GM12878 (cell line): Measurements from ENCODE around the gene RTL3. TPM values are rescaled to one million over a fixed set of nuclear protein-coding genes. Genes with fewer than 3 reads are reported as not detected.

Experiments used
- ATAC-seq: fragments of 200-7000 bp; cut with Tn5 transposase; 3 replicates; pipeline ENCODE4 v1.9.1; 2020; ENCODE audit warnings: mild to moderate bottlenecking, moderate library complexity
- BruUV-seq: library from RNA; stranded (reverse); fragments of 400-500 nt; replicated peaks from 2 replicates; lab custom pipeline; 2021; lab: Mats Ljungman, UMichigan
- CTCF ChIA-PET: fragments of 300-600 bp; sonication (Branson Sonifier 250); formaldehyde crosslinking; extraction: SDS; loops from one replicate; lab custom pipeline; 2021; ENCODE audit warnings: inconsistent platforms; lab: Yijun Ruan, JAX
- POLR2A ChIA-PET: fragments of 350-600 bp; formaldehyde crosslinking; extraction: SDS; loops from one replicate; lab custom pipeline; 2021; ENCODE audit warnings: inconsistent platforms; lab: Charles Lee
- RAD21 ChIA-PET: fragments of 300-600 bp; sonication (Branson Sonifier 250); formaldehyde crosslinking; loops from one replicate; lab custom pipeline; 2023; ENCODE audit warnings: antibody characterized with exemption; ENCODE audit not compliant: unreplicated experiment; lab: Charles Lee
- SMC1A ChIA-PET: fragments of 300-600 bp; sonication (Branson Sonifier 250); formaldehyde crosslinking; loops from one replicate; lab custom pipeline; 2023; ENCODE audit not compliant: unreplicated experiment, uncharacterized antibody; lab: Charles Lee
- DNase-seq: peaks from one replicate; pipeline ENCODE4 v3.0.0-alpha.2; 2011; ENCODE audit warnings: low read depth, low spot score
- FAIRE-seq: peaks from 3 replicates; lab custom pipeline; 2011; peaks lifted over from hg19 to GRCh38; lab: Jason Lieb, UNC
- H2AFZ ChIP-seq: 2 replicates; pipeline ENCODE4 v1.6.0; 2011; ENCODE audit warnings: low read depth, low read length, control low read depth; ENCODE audit not compliant: control insufficient read depth
- H3K27ac ChIP-seq: 2 replicates; pipeline ENCODE4 v1.5.1; 2011; ENCODE audit warnings: control low read depth; ENCODE audit not compliant: control insufficient read depth, insufficient read depth
- H3K27me3 ChIP-seq, 2 experiments: replicated peaks in 1 of 2; 2 replicates each; pipeline versions ENCODE4 v1.6.0 to v1.6.1; 2011; ENCODE audit warnings: low read length in 1 of 2; ENCODE audit not compliant: control insufficient read depth in 2 of 2, insufficient read depth in 2 of 2
- H3K36me3 ChIP-seq, 2 experiments: 2 replicates each; pipeline ENCODE4 v1.5.1; 2011; ENCODE audit warnings: low read length in 1 of 2; ENCODE audit not compliant: control insufficient read depth in 2 of 2, insufficient read depth in 2 of 2
- H3K4me1 ChIP-seq: 2 replicates; pipeline ENCODE4 v1.6.1; 2011; ENCODE audit warnings: mild to moderate bottlenecking, low read length, moderate library complexity, mixed read lengths; ENCODE audit not compliant: control insufficient read depth, insufficient read depth
- H3K4me2 ChIP-seq: 2 replicates; pipeline ENCODE4 v1.6.0; 2011; ENCODE audit warnings: control low read depth; ENCODE audit not compliant: control insufficient read depth, insufficient read depth
- H3K4me3 ChIP-seq: fragments of 200-600 bp; sonication (generic); 2 replicates; pipeline ENCODE4 v1.5.1; 2016
- H3K79me2 ChIP-seq: 2 replicates; pipeline ENCODE4 v1.6.0; 2011; ENCODE audit warnings: low read length; ENCODE audit not compliant: control insufficient read depth, insufficient read depth
- H3K9ac ChIP-seq: 2 replicates; pipeline ENCODE4 v1.8.0; 2011; ENCODE audit warnings: low read length, control low read depth, mixed read lengths; ENCODE audit not compliant: control insufficient read depth, insufficient read depth
- H3K9me3 ChIP-seq: replicated peaks from 3 replicates; pipeline ENCODE4 v1.5.1; 2011; ENCODE audit warnings: mild to moderate bottlenecking, low read length; ENCODE audit not compliant: control insufficient read depth, insufficient read depth
- H4K20me1 ChIP-seq: 2 replicates; pipeline ENCODE4 v1.6.0; 2011; ENCODE audit not compliant: control insufficient read depth, insufficient read depth
- ATF7 ChIP-seq: fragments of 450-650 bp; IDR thresholded peaks from 2 replicates; pipeline ENCODE4 v1.6.1; 2016; ENCODE audit warnings: low read depth, mild to moderate bottlenecking
- EZH2 ChIP-seq: IDR thresholded peaks from 2 replicates; pipeline ENCODE4 v1.6.1; 2012; ENCODE audit warnings: low read depth, mild to moderate bottlenecking, control low read depth, inconsistent platforms, low read length, borderline replicate concordance; ENCODE audit not compliant: control insufficient read depth
- HDAC6 ChIP-seq: fragments of 200-600 bp; sonication (generic); IDR thresholded peaks from one replicate; pipeline ENCODE4 v1.8.0; 2017; ENCODE audit warnings: antibody characterized with exemption; ENCODE audit not compliant: unreplicated experiment
- IKZF1 ChIP-seq: fragments of 450-650 bp; conservative IDR thresholded peaks from 2 replicates; pipeline ENCODE4 v1.6.1; 2017; ENCODE audit warnings: antibody characterized with exemption, mild to moderate bottlenecking
- MTA2 ChIP-seq: fragments of 450-650 bp; IDR thresholded peaks from 2 replicates; pipeline ENCODE4 v1.6.1; 2016; ENCODE audit warnings: low read depth, mild to moderate bottlenecking, moderate library complexity
- NFYB ChIP-seq: IDR thresholded peaks from 2 replicates; pipeline ENCODE4 v1.6.1; 2011; ENCODE audit warnings: low read depth, mild to moderate bottlenecking, low read length, improper control_type of control experiment, moderate library complexity; ENCODE audit not compliant: insufficient read depth
- NR2F1 ChIP-seq: fragments of 450-650 bp; conservative IDR thresholded peaks from 2 replicates; pipeline ENCODE4 v1.6.1; 2017; ENCODE audit warnings: mild to moderate bottlenecking
- PAX5 ChIP-seq: IDR thresholded peaks from 2 replicates; pipeline ENCODE4 v1.6.1; 2011; ENCODE audit warnings: low read depth, low read length, borderline replicate concordance
- PML ChIP-seq: IDR thresholded peaks from 2 replicates; pipeline ENCODE4 v1.6.1; 2012; ENCODE audit warnings: low read length, inconsistent platforms
- RAD21 ChIP-seq: IDR thresholded peaks from 2 replicates; pipeline ENCODE4 v1.6.1; 2011; ENCODE audit warnings: mild to moderate bottlenecking, low read depth, low read length, moderate library complexity; ENCODE audit not compliant: insufficient read depth
- RBBP5 ChIP-seq: fragments of 200-600 bp; sonication (generic); conservative IDR thresholded peaks from 2 replicates; pipeline ENCODE4 v1.6.1; 2016
- SMAD5 ChIP-seq: IDR thresholded peaks from 2 replicates; pipeline ENCODE4 v1.6.1; 2016; ENCODE audit warnings: antibody characterized with exemption, low read depth
- SPI1 ChIP-seq: IDR thresholded peaks from 2 replicates; pipeline ENCODE4 v1.6.1; 2011; ENCODE audit warnings: low read depth, mild to moderate bottlenecking, low read length, moderate library complexity, borderline replicate concordance; ENCODE audit not compliant: insufficient read depth
- SRF ChIP-seq, 2 experiments: IDR thresholded peaks; 2 replicates each; pipeline ENCODE4 v1.6.1; 2011; ENCODE audit warnings: low read depth in 2 of 2, low read length in 2 of 2, mild to moderate bottlenecking in 1 of 2, moderate library complexity in 1 of 2
- TCF3 ChIP-seq: IDR thresholded peaks from 2 replicates; pipeline ENCODE4 v1.6.1; 2012; ENCODE audit warnings: low read depth, mild to moderate bottlenecking, low read length, borderline replicate concordance; ENCODE audit not compliant: insufficient read depth
- YBX1 ChIP-seq: fragments of 450-650 bp; IDR thresholded peaks from 2 replicates; pipeline ENCODE4 v1.6.1; 2016; ENCODE audit warnings: antibody characterized with exemption
- ZSCAN29 ChIP-seq: fragments of 450-650 bp; IDR thresholded peaks from 2 replicates; pipeline ENCODE4 v1.6.1; 2017; ENCODE audit warnings: mild to moderate bottlenecking, moderate library complexity
- ZZZ3 ChIP-seq: IDR thresholded peaks from 2 replicates; pipeline ENCODE4 v1.6.1; 2011; ENCODE audit warnings: low read depth; ENCODE audit not compliant: control insufficient read depth, insufficient read length
- WGBS: methylation state at CpG from one replicate; pipeline ENCODE4 v1.1.6; 2016; ENCODE audit warnings: low lambda C conversion rate; ENCODE audit not compliant: insufficient replicate concordance, insufficient coverage; ENCODE audit errors: missing lambda C conversion rate; 5-methylcytosine and 5-hydroxymethylcytosine counted together
- in situ Hi-C: fragments of 300-500 bp; cut with MboI; formaldehyde crosslinking; loops from 9 replicates; pipeline ENCODE4 v1.14.3; 2018; ENCODE audit warnings: mixed read lengths
- intact Hi-C: fragments of 100-400 bp; cut with micrococcal nuclease; formaldehyde crosslinking; loops from one replicate; pipeline ENCODE4 v1.14.2; 2022; ENCODE audit not compliant: unreplicated experiment
- polyA plus RNA-seq, 11 experiments: library from polyadenylated mRNA; depleted of rRNA in 4 of 11; unstranded in 6 of 11; stranded (reverse) in 5 of 11; fragments of >200 nt; fragmentation: Nextera tagmentation in 4 of 11; fragmentation: Illumina TruSeq in 1 of 11; extraction: Ambion mirVana in 4 of 11; extraction: Trizol in 1 of 11; gene quantifications; 1 replicate in 1 of 11; 2 replicates in 10 of 11; pipeline versions ENCODE4 v1.2.1 to v1.2.3, GENCODE V29; 2011 to 2016; ENCODE audit warnings: inconsistent platforms in 2 of 11, missing spikeins in 2 of 11, low read depth in 1 of 11
- total RNA-seq, 4 experiments: library from RNA; depleted of rRNA in 3 of 4; stranded (reverse); fragments of >200 nt in 3 of 4; fragmentation: Illumina TruSeq in 1 of 4; extraction: Trizol in 1 of 4; gene quantifications; 2 replicates each; pipeline versions ENCODE4 v1.2.1 to v1.2.3, GENCODE V29; 2013 to 2021
- TF ChIP-seq, protein P1 (sequence below): fragments of 150-350 bp; IDR thresholded peaks from 2 replicates; pipeline ENCODE4 v1.6.1; 2014; ENCODE audit warnings: mild to moderate bottlenecking, low read depth, low read length

RTL3 gene
- total and polyA plus RNA-seq, 10 of the 15 experiments (the other 5 are each of a cell fraction or from before 2014, with no cell fraction given) = 0.09 to 1.5 (median 0.27) TPM; not detected in 1

DNA sequence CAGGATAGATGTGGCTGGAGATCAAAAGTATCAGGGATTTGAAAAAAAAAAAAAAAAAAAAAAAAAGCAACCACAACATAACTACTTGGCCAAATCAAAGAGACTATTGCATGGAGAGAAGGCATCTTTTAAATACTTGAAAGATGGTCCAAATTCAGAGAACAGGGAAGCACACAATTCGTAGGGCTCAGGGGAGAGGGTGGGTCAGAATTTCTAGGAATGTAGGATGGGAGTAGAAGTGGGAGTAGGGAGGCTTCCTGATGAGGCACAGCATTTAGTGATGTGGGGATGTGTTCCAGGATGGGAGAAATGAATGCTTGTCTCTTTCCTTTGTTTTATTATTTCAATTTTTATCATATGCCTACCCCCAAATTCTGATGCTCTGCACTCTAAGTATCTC, 36.3 kb downstream of the RTL3 start:
- H4K20me1 ChIP-seq = no peaks in the 10 kb centered on the region
- no peaks in the 10 kb centered on the region; a peak in 1 of 4 replicates for H3K27me3 ChIP-seq
- no TSS peak for BruUV-seq
- RAD21 ChIA-PET = no interaction called here
- no peaks in the 10 kb centered on the region for H3K36me3 ChIP-seq
- CTCF ChIA-PET = no interaction called here
- no peak overlapping the region for H3K4me2 ChIP-seq
- no peak overlapping the region for H3K27ac ChIP-seq
- SMC1A ChIA-PET = interaction anchor here (1.0 to 2.0 kb wide), 3 partner anchors 13 to 30 kb away, joined by 3 to 6 read pairs (median 4); no protein-coding TSS in a partner anchor
- POLR2A ChIA-PET = no interaction called here
- 0% methylated on average over 1 of the region's 1 CpG for WGBS
- in situ Hi-C loops = no loop called here
- DNase-seq = no peak
- no peak overlapping the region for H2AFZ ChIP-seq
- H3K79me2 ChIP-seq = no peaks in the 10 kb centered on the region
- H3K9me3 ChIP-seq = no peaks in the 10 kb centered on the region; the same call in 2 of the 3 replicates
- H3K4me1 ChIP-seq = no peaks in the 10 kb centered on the region
- no peak for FAIRE-seq
- no peak overlapping the region for H3K4me3 ChIP-seq
- TF ChIP-seq PAX5 (no peak), MTA2 (no peak), RBBP5 (no peak), ATF7 (no peak), RAD21 (no peak), HDAC6 (no peak), SPI1 (no peak), ZZZ3 (no peak), ZSCAN29 (no peak), IKZF1 (no peak), YBX1 (no peak), PML (no peak), SMAD5 (no peak), TCF3 (no peak), SRF (IDR thresholded peaks at IDR 0.05; ENCODE audit: low read depth in 2 of 2, low read length in 2 of 2) (no peak), EZH2 (no peak), NR2F1 (no peak), NFYB (no peak)
- TF ChIP-seq, protein P1, sequence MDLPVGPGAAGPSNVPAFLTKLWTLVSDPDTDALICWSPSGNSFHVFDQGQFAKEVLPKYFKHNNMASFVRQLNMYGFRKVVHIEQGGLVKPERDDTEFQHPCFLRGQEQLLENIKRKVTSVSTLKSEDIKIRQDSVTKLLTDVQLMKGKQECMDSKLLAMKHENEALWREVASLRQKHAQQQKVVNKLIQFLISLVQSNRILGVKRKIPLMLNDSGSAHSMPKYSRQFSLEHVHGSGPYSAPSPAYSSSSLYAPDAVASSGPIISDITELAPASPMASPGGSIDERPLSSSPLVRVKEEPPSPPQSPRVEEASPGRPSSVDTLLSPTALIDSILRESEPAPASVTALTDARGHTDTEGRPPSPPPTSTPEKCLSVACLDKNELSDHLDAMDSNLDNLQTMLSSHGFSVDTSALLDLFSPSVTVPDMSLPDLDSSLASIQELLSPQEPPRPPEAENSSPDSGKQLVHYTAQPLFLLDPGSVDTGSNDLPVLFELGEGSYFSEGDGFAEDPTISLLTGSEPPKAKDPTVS = no peak
- TF ChIP-seq, all 136 proteins: peak for 0
- no peak overlapping the region for H3K9ac ChIP-seq
- no peak for ATAC-seq
- intact Hi-C loops = no loop called here
